GM23248 (cell line): ENCODE results near the gene FRMD5.

Experiments
- EZH2 ChIP-seq: fragments of 200-600 bp; sonication (generic); IDR thresholded peaks from 2 replicates; pipeline ENCODE4 v1.6.1; 2018; ENCODE audit warnings: antibody characterized with exemption, mild to moderate bottlenecking; ENCODE audit not compliant: insufficient read depth, poor library complexity, severe bottlenecking
- EZH2phosphoT487 ChIP-seq: fragments of 200-600 bp; sonication (generic); IDR thresholded peaks from 2 replicates; pipeline ENCODE4 v1.6.1; 2018; ENCODE audit warnings: antibody characterized with exemption, moderate library complexity, mild to moderate bottlenecking, low read depth; ENCODE audit not compliant: insufficient read depth

DNA sequence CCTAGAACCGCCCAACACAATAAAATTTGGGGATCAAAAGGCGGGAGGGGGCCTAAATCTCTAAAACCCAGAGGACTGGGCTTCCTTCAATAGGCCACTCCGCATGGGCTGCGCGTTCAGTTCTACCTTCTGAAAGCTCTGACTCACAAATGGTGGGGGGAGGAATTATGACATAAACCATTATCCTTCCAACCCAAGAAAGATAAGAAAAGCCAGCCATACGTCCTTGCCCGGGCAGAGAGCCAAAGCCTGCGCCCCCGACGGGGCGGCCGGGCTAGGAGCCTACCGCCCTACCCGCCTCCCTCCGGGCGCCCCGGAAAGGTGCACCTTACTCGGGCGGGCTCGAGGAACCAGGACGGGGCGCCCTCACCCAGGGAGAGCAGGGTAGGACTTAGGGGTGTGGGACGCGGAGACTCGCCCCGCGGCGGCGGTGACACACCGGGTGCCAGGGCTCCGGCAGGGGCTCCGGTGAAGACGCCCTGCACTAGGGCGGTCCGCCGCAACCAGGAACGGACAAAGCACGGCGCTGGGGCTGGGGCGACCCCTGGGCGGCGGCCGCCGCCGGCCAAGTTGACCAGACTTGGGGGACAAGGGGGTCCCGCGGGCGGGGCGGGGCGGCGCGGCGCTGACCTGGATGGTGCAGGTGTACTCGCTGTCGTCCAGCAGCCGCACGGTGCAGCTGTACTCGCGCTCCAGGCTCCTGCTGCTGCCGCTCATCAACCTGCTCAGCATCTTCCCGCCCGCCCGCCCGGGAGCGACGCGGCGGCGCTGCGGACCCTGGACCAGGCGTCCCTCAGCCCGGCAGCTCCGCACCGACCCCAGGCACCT lies 534 bp downstream of the FRMD5 start:
- TF ChIP-seq EZH2 = no peak
- no peak for TF ChIP-seq EZH2phosphoT487
